A549 (cell line): ENCODE data around the gene SIRT2. TPM values are rescaled to one million over a fixed set of nuclear protein-coding genes. Genes with fewer than 3 reads are reported as not detected.

Experiments used
- ATAC-seq, 2 experiments: fragments of 200-7000 bp in 1 of 2; fragments of >200 bp in 1 of 2; cut with Nextera tagmentation in 1 of 2; cut with Tn5 transposase in 1 of 2; 3 replicates each; pipeline versions ENCODE4 v1.8.0 to v1.9.1; 2018 to 2020; ENCODE audit warnings: mild to moderate bottlenecking in 1 of 2, moderate library complexity in 1 of 2
- CTCF ChIA-PET: fragments of 300-600 bp; sonication (Branson Sonifier 250); formaldehyde crosslinking; extraction: SDS; loops from one replicate; lab custom pipeline; 2021; ENCODE audit warnings: antibody characterized with exemption, inconsistent platforms; lab: Yijun Ruan, JAX
- POLR2A ChIA-PET: fragments of 350-600 bp; formaldehyde crosslinking; extraction: SDS; loops from one replicate; lab custom pipeline; 2021; ENCODE audit warnings: antibody characterized with exemption, inconsistent platforms; lab: Yijun Ruan, JAX
- DNase-seq, 2 experiments: peaks; one replicate each; pipeline versions ENCODE4 v3.0.0 to v3.0.0-alpha.2; 2011 to 2016; ENCODE audit warnings: low read depth in 1 of 2, low spot score in 1 of 2
- FAIRE-seq: peaks from 2 replicates; lab custom pipeline; 2011; peaks lifted over from hg19 to GRCh38; lab: Jason Lieb, UNC
- H3K27ac ChIP-seq, 2 experiments: fragments of >200 bp; sonication (Bioruptor Twin); formaldehyde crosslinking; 3 replicates each; pipeline ENCODE4 v1.5.1; 2016 to 2017
- H3K4me1 ChIP-seq: fragments of >200 bp; sonication (Bioruptor Twin); formaldehyde crosslinking; 3 replicates; pipeline ENCODE4 v1.6.1; 2016
- H3K4me2 ChIP-seq: fragments of >200 bp; sonication (Bioruptor Twin); formaldehyde crosslinking; 3 replicates; pipeline ENCODE4 v1.6.1; 2016
- H3K4me3 ChIP-seq: fragments of >200 bp; sonication (Bioruptor Twin); formaldehyde crosslinking; 3 replicates; pipeline ENCODE4 v1.5.1; 2016
- H3K9me3 ChIP-seq: fragments of >200 bp; sonication (Bioruptor Twin); formaldehyde crosslinking; 3 replicates; pipeline ENCODE4 v1.6.1; 2016
- ATOH8 ChIP-seq: fragments of 250-450 bp; sonication (Bioruptor Pico); IDR thresholded peaks from 2 replicates; pipeline ENCODE4 v1.5.0; 2020; ENCODE audit warnings: low read depth, mild to moderate bottlenecking, moderate library complexity
- BHLHE40 ChIP-seq: IDR thresholded peaks from 2 replicates; pipeline ENCODE4 v1.6.1; 2012; ENCODE audit warnings: low read depth, low read length, inconsistent platforms
- CBX8 ChIP-seq: fragments of 200-600 bp; sonication (generic); IDR thresholded peaks from 2 replicates; pipeline ENCODE4 v1.6.1; 2016
- CHD4 ChIP-seq: fragments of 200-600 bp; sonication (generic); IDR thresholded peaks from 2 replicates; pipeline ENCODE4 v1.6.1; 2016; ENCODE audit warnings: antibody characterized with exemption, mild to moderate bottlenecking, borderline replicate concordance
- E2F6 ChIP-seq: IDR thresholded peaks from 2 replicates; pipeline ENCODE4 v1.6.1; 2012; ENCODE audit warnings: low read depth, borderline replicate concordance
- EHMT2 ChIP-seq: fragments of 200-600 bp; sonication (generic); IDR thresholded peaks from 2 replicates; pipeline ENCODE4 v1.6.1; 2016; ENCODE audit warnings: antibody characterized with exemption, low read depth, mild to moderate bottlenecking, moderate library complexity
- EP300 ChIP-seq, 2 experiments: fragments of >200 bp; sonication (Bioruptor Twin); formaldehyde crosslinking; IDR thresholded peaks; 2 replicates in 1 of 2; 3 replicates in 1 of 2; pipeline ENCODE4 v1.6.1; 2016 to 2017
- ESRRA ChIP-seq: fragments of 150-350 bp; IDR thresholded peaks from 2 replicates; pipeline ENCODE4 v1.6.1; 2014; ENCODE audit warnings: mild to moderate bottlenecking, low read length, borderline replicate concordance
- FOSB ChIP-seq: fragments of 250-450 bp; sonication (Bioruptor Pico); IDR thresholded peaks from 2 replicates; pipeline ENCODE4 v1.5.0; 2020; ENCODE audit warnings: mild to moderate bottlenecking, moderate library complexity
- FOSL2 ChIP-seq, 2 experiments: fragments of 450-650 bp in 1 of 2; fragments of >200 bp in 1 of 2; sonication (Bioruptor Twin) in 1 of 2; formaldehyde crosslinking; IDR thresholded peaks; 2 replicates each; pipeline versions ENCODE4 v1.5.0 to v1.6.1; 2016 to 2020; ENCODE audit warnings: mild to moderate bottlenecking in 1 of 2, moderate library complexity in 1 of 2
- GATA3 ChIP-seq: IDR thresholded peaks from 2 replicates; pipeline ENCODE4 v1.6.1; 2012; ENCODE audit warnings: borderline replicate concordance
- HES2 ChIP-seq: fragments of >200 bp; sonication (Bioruptor Twin); formaldehyde crosslinking; IDR thresholded peaks from 2 replicates; pipeline ENCODE4 v1.6.1; 2016
- HEYL ChIP-seq: fragments of 250-450 bp; sonication (Bioruptor Pico); IDR thresholded peaks from 2 replicates; pipeline ENCODE4 v1.8.0; 2021; ENCODE audit warnings: mild to moderate bottlenecking, moderate library complexity
- HMGXB4 ChIP-seq: fragments of 250-450 bp; sonication (Bioruptor Pico); IDR thresholded peaks from 2 replicates; pipeline ENCODE4 v1.5.0; 2021; ENCODE audit warnings: mild to moderate bottlenecking, moderate library complexity, borderline replicate concordance
- JUN ChIP-seq, 2 experiments: fragments of >200 bp; sonication (Bioruptor Twin); formaldehyde crosslinking; IDR thresholded peaks; 2 replicates in 1 of 2; 3 replicates in 1 of 2; pipeline ENCODE4 v1.6.1; 2016 to 2017
- KDM5A ChIP-seq: fragments of 200-600 bp; sonication (generic); IDR thresholded peaks from 2 replicates; pipeline ENCODE4 v1.6.1; 2016; ENCODE audit warnings: antibody characterized with exemption, mild to moderate bottlenecking
- NPAS2 ChIP-seq: fragments of 250-450 bp; sonication (Bioruptor Pico); IDR thresholded peaks from 2 replicates; pipeline ENCODE4 v1.8.0; 2022; ENCODE audit warnings: mild to moderate bottlenecking, moderate library complexity, borderline replicate concordance
- PBX3 ChIP-seq: IDR thresholded peaks from 2 replicates; pipeline ENCODE4 v1.6.1; 2012
- POLR2A ChIP-seq: IDR thresholded peaks from 2 replicates; pipeline ENCODE4 v1.6.1; 2012; ENCODE audit warnings: mild to moderate bottlenecking, low read length
- POLR2AphosphoS2 ChIP-seq: conservative IDR thresholded peaks from 2 replicates; pipeline ENCODE4 v1.6.1; 2012; ENCODE audit warnings: low read length, improper control_type of control experiment, inconsistent platforms
- RAD21 ChIP-seq, 2 experiments: fragments of >200 bp in 1 of 2; sonication (Bioruptor Twin) in 1 of 2; formaldehyde crosslinking in 1 of 2; IDR thresholded peaks in 1 of 2; conservative IDR thresholded peaks in 1 of 2; 2 replicates in 1 of 2; 3 replicates in 1 of 2; pipeline ENCODE4 v1.6.1; 2012 to 2018; ENCODE audit warnings: inconsistent platforms in 1 of 2
- RNF2 ChIP-seq: fragments of 200-600 bp; sonication (generic); IDR thresholded peaks from 2 replicates; pipeline ENCODE4 v1.6.1; 2016; ENCODE audit warnings: low read depth, mild to moderate bottlenecking, antibody characterized with exemption, moderate library complexity, borderline replicate concordance
- SREBF2 ChIP-seq: fragments of 450-650 bp; IDR thresholded peaks from 2 replicates; pipeline ENCODE4 v1.6.1; 2014; ENCODE audit warnings: mild to moderate bottlenecking, moderate library complexity
- TFCP2L1 ChIP-seq: fragments of 250-450 bp; sonication (Bioruptor Pico); IDR thresholded peaks from 2 replicates; pipeline ENCODE4 v1.5.0; 2021; ENCODE audit warnings: mild to moderate bottlenecking
- ZC3H11A ChIP-seq: fragments of 450-650 bp; IDR thresholded peaks from 2 replicates; pipeline ENCODE4 v1.6.1; 2014; ENCODE audit warnings: antibody characterized with exemption, mild to moderate bottlenecking
- ZNF302 ChIP-seq: fragments of 250-450 bp; sonication (Bioruptor Pico); IDR thresholded peaks from 2 replicates; pipeline ENCODE4 v1.9.0; 2021; ENCODE audit warnings: inconsistent platforms, mild to moderate bottlenecking, moderate library complexity
- ZSCAN20 ChIP-seq: fragments of 250-450 bp; sonication (Bioruptor Pico); IDR thresholded peaks from 2 replicates; pipeline ENCODE4 v1.8.0; 2022; ENCODE audit warnings: mild to moderate bottlenecking, moderate library complexity
- WGBS: methylation state at CpG from one replicate; pipeline ENCODE4 v1.1.6; 2017; ENCODE audit errors: missing lambda C conversion rate; 5-methylcytosine and 5-hydroxymethylcytosine counted together
- polyA plus RNA-seq, 4 experiments: library from polyadenylated mRNA; depleted of rRNA in 3 of 4; stranded (reverse); fragments of >200 nt; fragmentation: RNase III in 1 of 4; extraction: RNeasy Plus Mini Kit Qiagen cat#74134 plus additional on column Dnase treatment in 1 of 4; gene quantifications; 2 replicates in 3 of 4; 3 replicates in 1 of 4; pipeline ENCODE4 v1.2.3, GENCODE V29; 2011 to 2017

SIRT2 gene
- polyA plus RNA-seq, 2 of the 4 experiments (the other 2 are of a cell fraction): 28.6 to 30.4 TPM

GRCh38 chr19:38893341-38893771 lies 6.1 kb downstream of the SIRT2 start:
- ChIA-PET POLR2A (no interaction called here), CTCF (interaction anchor here (0.9 to 31.8 kb wide), 6 partner anchors 25 to 378 kb away, joined by 3 to 652 read pairs (median 6); partner anchors contain the start of genes MRPS12, RINL and SARS2)
- 0 out of 2 replicates have a peak, but pooled peaks have one; percentile 8 for TF ChIP-seq ZC3H11A
- TF ChIP-seq FOSB (CRISPR knock-in tag): no peak
- TF ChIP-seq EHMT2: no peak
- TF ChIP-seq TFCP2L1 (CRISPR knock-in tag): no peak
- Histone ChIP-seq H3K4me2 (no peak overlapping the region), H3K4me1 (peaks cover under 1% of the 10 kb centered on the region; the same call in 1 of the 3 replicates), H3K9me3 (no peaks in the 10 kb centered on the region), H3K27ac (no peak overlapping the region), H3K4me3 (no peak overlapping the region)
- DNase-seq (no peak), ATAC-seq (no peak; a peak in 1 of 6 replicates), FAIRE-seq (no peak)
- 92% methylated on average over 14 of the region's 14 CpGs for WGBS

GRCh38 chr19:38892841-38893240 lies 6.6 kb downstream of the SIRT2 start:
- no peak overlapping the region for H3K4me3 ChIP-seq
- CTCF ChIA-PET: interaction anchor here (0.9 to 31.8 kb wide), 5 partner anchors 25 to 378 kb away, joined by 3 to 652 read pairs (median 9); partner anchors contain the start of genes MRPS12, RINL and SARS2
- no peak overlapping the region for H3K4me2 ChIP-seq
- TF ChIP-seq CBX8 (no peak), CHD4 (no peak), EP300 (IDR thresholded peaks at IDR 0.05) (no peak), KDM5A (no peak), GATA3 (no peak), FOSB (CRISPR knock-in tag) (no peak), POLR2A (no peak), SREBF2 (no peak), BHLHE40 (no peak), TFCP2L1 (CRISPR knock-in tag) (no peak), ATOH8 (CRISPR knock-in tag) (no peak), ESRRA (no peak), ZSCAN20 (CRISPR knock-in tag) (no peak), PBX3 (no peak), HEYL (CRISPR knock-in tag) (no peak), RNF2 (no peak), NPAS2 (CRISPR knock-in tag) (no peak), FOSL2 (IDR thresholded peaks at IDR 0.05) (no peak), FOSL2 (CRISPR knock-in tag; IDR thresholded peaks at IDR 0.05) (no peak), ZC3H11A (no peak), ZNF302 (CRISPR knock-in tag) (no peak)
- peak; percentile 90 for FAIRE-seq
- no peak for DNase-seq
- no peaks in the 10 kb centered on the region for H3K4me1 ChIP-seq
- 92% methylated on average over 5 of the region's 5 CpGs for WGBS
- ATAC-seq: peak in 1 of 2 experiments; percentile 44; a peak in 2 of 6 replicates
- H3K27ac ChIP-seq: no peak overlapping the region
- POLR2A ChIA-PET: no interaction called here
- no peaks in the 10 kb centered on the region for H3K9me3 ChIP-seq

- no peak for ATAC-seq
- no peak overlapping the region for H3K27ac ChIP-seq
- CTCF ChIA-PET: interaction anchor here (0.6 to 31.8 kb wide), 5 partner anchors 23 to 658 kb away, joined by 3 to 652 read pairs (median 9); partner anchors contain the start of genes MRPS12, RINL and SARS2
- no peaks in the 10 kb centered on the region for H3K4me1 ChIP-seq
- 75% methylated on average over 6 of the region's 6 CpGs for WGBS
- POLR2A ChIA-PET: no interaction called here
- H3K4me2 ChIP-seq: no peak overlapping the region
- H3K4me3 ChIP-seq: no peak overlapping the region
- H3K9me3 ChIP-seq: no peaks in the 10 kb centered on the region
- no peak for DNase-seq
- FAIRE-seq: no peak
- TF ChIP-seq RAD21 (conservative IDR thresholded peaks at IDR 0.05 in 1 of 2, IDR thresholded peaks at IDR 0.05 in 1 of 2) (no peak), E2F6 (no peak), POLR2AphosphoS2 (no peak), ZNF302 (CRISPR knock-in tag) (no peak), PBX3 (no peak), TFCP2L1 (CRISPR knock-in tag) (no peak), HES2 (no peak), JUN (IDR thresholded peaks at IDR 0.05) (no peak), HMGXB4 (CRISPR knock-in tag) (no peak)
These were observed 7.6 kb downstream of the SIRT2 start for GRCh38 chr19:38891771-38892170.
